Liver (tissue), 3 donors: ENCODE results near the gene RAVER2.

Experiments
- EGR1 ChIP-seq, 2 donors: IDR thresholded peaks; 2 replicates each; pipeline ENCODE4 v1.6.1; 2016 to 2018; ENCODE audit warnings: antibody characterized with exemption in 2 of 2, low read depth in 2 of 2
- FOXA1 ChIP-seq: IDR thresholded peaks from 2 replicates; pipeline ENCODE4 v1.6.1; 2016; ENCODE audit warnings: antibody characterized with exemption
- HNF4G ChIP-seq: IDR thresholded peaks from 2 replicates; pipeline ENCODE4 v1.6.1; 2016; ENCODE audit warnings: antibody characterized with exemption
- MAX ChIP-seq: IDR thresholded peaks from 2 replicates; pipeline ENCODE4 v1.6.1; 2016; ENCODE audit warnings: antibody characterized with exemption
- RAD21 ChIP-seq, 2 donors: IDR thresholded peaks; 2 replicates each; pipeline ENCODE4 v1.6.1; 2016; ENCODE audit warnings: antibody characterized with exemption in 2 of 2, mild to moderate bottlenecking in 2 of 2
- RXRA ChIP-seq, 2 donors: IDR thresholded peaks; 2 replicates each; pipeline ENCODE4 v1.6.1; 2017 to 2018; ENCODE audit warnings: antibody characterized with exemption in 2 of 2, mild to moderate bottlenecking in 1 of 2
- SP1 ChIP-seq: IDR thresholded peaks from 2 replicates; pipeline ENCODE4 v1.6.1; 2018; ENCODE audit warnings: antibody characterized with exemption, mild to moderate bottlenecking
- TAF1 ChIP-seq: conservative IDR thresholded peaks from 2 replicates; pipeline ENCODE4 v1.6.1; 2016; ENCODE audit warnings: antibody characterized with exemption, mild to moderate bottlenecking
- TF ChIP-seq, protein P1 (sequence below): fragments of 150-350 bp; IDR thresholded peaks from 2 replicates; pipeline ENCODE4 v1.5.1; 2017; ENCODE audit warnings: improper control_type of control experiment, low read depth, low read length; ENCODE audit not compliant: missing input control
- donor health status: healthy.
- donor health status: healthy.

- TF ChIP-seq, protein P1, sequence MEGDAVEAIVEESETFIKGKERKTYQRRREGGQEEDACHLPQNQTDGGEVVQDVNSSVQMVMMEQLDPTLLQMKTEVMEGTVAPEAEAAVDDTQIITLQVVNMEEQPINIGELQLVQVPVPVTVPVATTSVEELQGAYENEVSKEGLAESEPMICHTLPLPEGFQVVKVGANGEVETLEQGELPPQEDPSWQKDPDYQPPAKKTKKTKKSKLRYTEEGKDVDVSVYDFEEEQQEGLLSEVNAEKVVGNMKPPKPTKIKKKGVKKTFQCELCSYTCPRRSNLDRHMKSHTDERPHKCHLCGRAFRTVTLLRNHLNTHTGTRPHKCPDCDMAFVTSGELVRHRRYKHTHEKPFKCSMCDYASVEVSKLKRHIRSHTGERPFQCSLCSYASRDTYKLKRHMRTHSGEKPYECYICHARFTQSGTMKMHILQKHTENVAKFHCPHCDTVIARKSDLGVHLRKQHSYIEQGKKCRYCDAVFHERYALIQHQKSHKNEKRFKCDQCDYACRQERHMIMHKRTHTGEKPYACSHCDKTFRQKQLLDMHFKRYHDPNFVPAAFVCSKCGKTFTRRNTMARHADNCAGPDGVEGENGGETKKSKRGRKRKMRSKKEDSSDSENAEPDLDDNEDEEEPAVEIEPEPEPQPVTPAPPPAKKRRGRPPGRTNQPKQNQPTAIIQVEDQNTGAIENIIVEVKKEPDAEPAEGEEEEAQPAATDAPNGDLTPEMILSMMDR, result no peak
- TF ChIP-seq EGR1 (IDR thresholded peaks at IDR 0.05; ENCODE audit: low read depth in 2 of 2), result no peak
- TF ChIP-seq HNF4G, result no peak
- no peak for TF ChIP-seq MAX
- TF ChIP-seq FOXA1, result no peak
- TF ChIP-seq RXRA (IDR thresholded peaks at IDR 0.05), result no peak
- TF ChIP-seq RAD21 (IDR thresholded peaks at IDR 0.05), result no peak
- no peak for TF ChIP-seq TAF1
- TF ChIP-seq SP1, result no peak
Measured at GRCh38 chr1:64765012-64765411, 20.1 kb downstream of the RAVER2 start.
